NCI-H2171 (cell line): ENCODE measurements around the gene CROCC.
"Not testable (repeated sequence)": the region's sequence is repeated elsewhere in the genome, so short reads cannot be mapped to it uniquely, and the experiment has no call there.

Experiments
- DNase-seq: peaks from one replicate; lab custom pipeline; 2025; lab: John Stamatoyannopoulos, UW

CROCC gene

GRCh38 chr1:16916036-16916880 is 5.5 kb upstream of the CROCC start:
- DNase-seq, result not testable (repeated sequence)

GRCh38 chr1:16918371-16918770 is 3.4 kb upstream of the CROCC start:
- DNase-seq, result no peak

GRCh38 chr1:16918936-16919665 is 2.6 kb upstream of the CROCC start:
- not testable (repeated sequence) for DNase-seq

- DNase-seq, result no peak
Observed at GRCh38 chr1:16920951-16921350, 780 bp upstream of the CROCC start.

- DNase-seq, result no peak
Observed at GRCh38 chr1:16922466-16922865, 735 bp downstream of the CROCC start.

GRCh38 chr1:16922885-16923431 is 1.2 kb downstream of the CROCC start:
- no peak for DNase-seq

GRCh38 chr1:16924216-16924918 is 2.6 kb downstream of the CROCC start:
- DNase-seq, result no peak

GRCh38 chr1:16924919-16925477 is 3.3 kb downstream of the CROCC start:
- no peak for DNase-seq

GRCh38 chr1:16925635-16926490 is 4.1 kb downstream of the CROCC start:
- DNase-seq, result no peak

- no peak for DNase-seq
Observed at GRCh38 chr1:16926491-16927073, 4.9 kb downstream of the CROCC start.

- no peak for DNase-seq
Observed at GRCh38 chr1:16927256-16927655, 5.5 kb downstream of the CROCC start.

- DNase-seq, result no peak
Observed at GRCh38 chr1:16927711-16928485, 6.2 kb downstream of the CROCC start.

GRCh38 chr1:16929146-16930041 is 7.7 kb downstream of the CROCC start:
- DNase-seq, result peak; percentile 31

- not testable (repeated sequence) for DNase-seq
Observed at GRCh38 chr1:16931206-16931934, 9.6 kb downstream of the CROCC start.

GRCh38 chr1:16933945-16934344 is 12.2 kb downstream of the CROCC start:
- DNase-seq, result not testable (repeated sequence)

GRCh38 chr1:16936580-16936979 is 14.8 kb downstream of the CROCC start:
- DNase-seq, result not testable (repeated sequence)

GRCh38 chr1:16938351-16939321 is 16.9 kb downstream of the CROCC start:
- DNase-seq, result no peak
